Measurements from ENCODE around the gene OR6T1.

The OR6T1 gene

GRCh38 chr11:123943738-123944137 lies at the start of gene OR6T1:
Gene OR6T1, minus strand, starts transcription at chr11:123943838. Its CDS starts 0 bp downstream, at chr11:123943838.
- no peak for DNase-seq

GRCh38 chr11:123979311-123979710 lies 35.7 kb upstream of the OR6T1 start:
- no peak for DNase-seq

- no peak for DNase-seq
Measured at GRCh38 chr11:123977731-123978347, 34.2 kb upstream of the OR6T1 start, which contains the start of gene OR10S1. Gene OR10S1, minus strand, starts transcription at chr11:123977781. Its CDS starts 117 bp downstream, at chr11:123977664.

GRCh38 chr11:123976770-123977560 lies 33.3 kb upstream of the OR6T1 start:
- no peak for DNase-seq

GRCh38 chr11:123973816-123974215 lies 30.2 kb upstream of the OR6T1 start:
- no peak for DNase-seq

- no peak for DNase-seq
Measured at GRCh38 chr11:123956752-123957151, 13.1 kb upstream of the OR6T1 start.

GRCh38 chr11:123945132-123945531 lies 1.5 kb upstream of the OR6T1 start:
- DNase-seq, result no peak

GRCh38 chr11:123942413-123942812 lies 1.2 kb downstream of the OR6T1 start:
- no peak for DNase-seq

GRCh38 chr11:123939317-123939716 lies 4.3 kb downstream of the OR6T1 start, which contains the start of gene OR4D5:
Gene OR4D5, plus strand, starts transcription at chr11:123939617. Its CDS starts 0 bp downstream, at chr11:123939617.
- no peak for DNase-seq

GRCh38 chr11:123924027-123924426 lies 19.6 kb downstream of the OR6T1 start:
- no peak for DNase-seq

GRCh38 chr11:123920943-123921342 lies 22.7 kb downstream of the OR6T1 start:
- DNase-seq, result no peak

- no peak for DNase-seq
Measured at GRCh38 chr11:123905826-123906225, 37.8 kb downstream of the OR6T1 start.

- DNase-seq, result no peak
Measured at GRCh38 chr11:123904932-123905331, 38.7 kb downstream of the OR6T1 start.

- DNase-seq, result no peak
Measured at GRCh38 chr11:123903932-123904331, 39.7 kb downstream of the OR6T1 start.

- DNase-seq, result no peak
Measured at GRCh38 chr11:123901867-123902266, 41.8 kb downstream of the OR6T1 start, which contains the start of gene OR8D4. Gene OR8D4, plus strand, starts transcription at chr11:123902167. Its CDS starts 4,265 bp downstream, at chr11:123906432.

GRCh38 chr11:123899792-123900191 lies 43.8 kb downstream of the OR6T1 start:
- no peak for DNase-seq

Data from inflammatory macrophage treated with lipopolysaccharide for 1 hour (primary cell).